Left lobe of liver (tissue), 2 donors: Measurements from ENCODE around the gene RAP1B. TPM values are rescaled to one million over a fixed set of nuclear protein-coding genes. Genes with fewer than 3 reads are reported as not detected.
"Not testable (repeated sequence)": the region's sequence is repeated elsewhere in the genome, so short reads cannot be mapped to it uniquely, and the experiment has no call there.

ENCODE experiments used
- ATAC-seq: fragments of 200-7000 bp; cut with Tn5 transposase; one replicate; pipeline ENCODE4 v1.9.1; 2020; ENCODE audit warnings: mild to moderate bottlenecking, moderate library complexity
- DNase-seq: peaks from one replicate; pipeline ENCODE4 v3.0.0-alpha.2; 2020; ENCODE audit warnings: low spot score
- total RNA-seq: library from RNA; stranded (reverse); gene quantifications from one replicate; pipeline ENCODE4 v1.2.1, GENCODE V29; 2021
- donor health status: DM: no; HTN: no; CAD: no; lungs with moderate emphysema.
- donor health status: DM: no; HTN: yes; CAD: no.

Gene RAP1B
- total RNA-seq, 1 donor from 2014 or later = 48.1 TPM

GRCh38 chr12:68632486-68632885 is 21.8 kb downstream of the RAP1B start:
- no peak for ATAC-seq
- no peak for DNase-seq

- no peak for ATAC-seq
- no peak for DNase-seq
Measured at GRCh38 chr12:68633614-68634558, 23.2 kb downstream of the RAP1B start.

GRCh38 chr12:68636268-68636667 is 25.6 kb downstream of the RAP1B start:
- DNase-seq (no peak), ATAC-seq (peak; percentile 43)

- not testable (repeated sequence) for DNase-seq, ATAC-seq
Measured at GRCh38 chr12:68637439-68637838, 26.7 kb downstream of the RAP1B start.

GRCh38 chr12:68638171-68638570 is 27.5 kb downstream of the RAP1B start:
- DNase-seq (no peak), ATAC-seq (no peak)

- no peak for DNase-seq
- ATAC-seq = no peak
Measured at GRCh38 chr12:68638721-68639395, 28.2 kb downstream of the RAP1B start.

GRCh38 chr12:68639396-68639767 is 28.7 kb downstream of the RAP1B start:
- ATAC-seq (no peak), DNase-seq (no peak)

- DNase-seq (no peak), ATAC-seq (peak; percentile 70)
Measured at GRCh38 chr12:68641138-68641537, 30.4 kb downstream of the RAP1B start.

- DNase-seq (no peak), ATAC-seq (no peak)
Measured at GRCh38 chr12:68646484-68646883, 35.8 kb downstream of the RAP1B start.

GRCh38 chr12:68647507-68647906 is 36.8 kb downstream of the RAP1B start:
- DNase-seq = no peak
- ATAC-seq = no peak

- ATAC-seq (no peak), DNase-seq (no peak)
Measured at GRCh38 chr12:68648179-68648578, 37.5 kb downstream of the RAP1B start.

GRCh38 chr12:68665016-68665569 is 54.4 kb downstream of the RAP1B start:
- ATAC-seq = peak; percentile 97

GRCh38 chr12:68667291-68667690 is 56.6 kb downstream of the RAP1B start:
- ATAC-seq = no peak

More at GRCh38 chr12:68665016-68665569, 54.4 kb downstream of the RAP1B start:
- DNase-seq = no peak

GRCh38 chr12:68667896-68668295 is 57.2 kb downstream of the RAP1B start:
- DNase-seq = no peak

More at GRCh38 chr12:68667291-68667690, 56.6 kb downstream of the RAP1B start:
- DNase-seq = no peak

GRCh38 chr12:68671179-68671578 is 60.5 kb downstream of the RAP1B start:
- no peak for ATAC-seq

More at GRCh38 chr12:68667896-68668295, 57.2 kb downstream of the RAP1B start:
- no peak for ATAC-seq

GRCh38 chr12:68673788-68674187 is 63.1 kb downstream of the RAP1B start:
- no peak for DNase-seq

More at GRCh38 chr12:68671179-68671578, 60.5 kb downstream of the RAP1B start:
- DNase-seq = no peak

GRCh38 chr12:68674376-68674775 is 63.7 kb downstream of the RAP1B start:
- DNase-seq (no peak), ATAC-seq (no peak)

More at GRCh38 chr12:68673788-68674187, 63.1 kb downstream of the RAP1B start:
- ATAC-seq = no peak

- ATAC-seq = no peak
- DNase-seq = no peak
Measured at GRCh38 chr12:68675101-68675842, 64.6 kb downstream of the RAP1B start.

GRCh38 chr12:68676854-68677253 is 66.2 kb downstream of the RAP1B start:
- DNase-seq = not testable (repeated sequence)
- ATAC-seq = peak; percentile 67

- no peak for ATAC-seq
Measured at GRCh38 chr12:68686262-68686594, 75.5 kb downstream of the RAP1B start.

More at GRCh38 chr12:68686262-68686594, 75.5 kb downstream of the RAP1B start:
- DNase-seq = no peak
